ENCODE results near the gene NME7.

GRCh38 chr1:169236880-169237279, 130.7 kb downstream of the NME7 start:
- TF ChIP-seq, protein P1, sequence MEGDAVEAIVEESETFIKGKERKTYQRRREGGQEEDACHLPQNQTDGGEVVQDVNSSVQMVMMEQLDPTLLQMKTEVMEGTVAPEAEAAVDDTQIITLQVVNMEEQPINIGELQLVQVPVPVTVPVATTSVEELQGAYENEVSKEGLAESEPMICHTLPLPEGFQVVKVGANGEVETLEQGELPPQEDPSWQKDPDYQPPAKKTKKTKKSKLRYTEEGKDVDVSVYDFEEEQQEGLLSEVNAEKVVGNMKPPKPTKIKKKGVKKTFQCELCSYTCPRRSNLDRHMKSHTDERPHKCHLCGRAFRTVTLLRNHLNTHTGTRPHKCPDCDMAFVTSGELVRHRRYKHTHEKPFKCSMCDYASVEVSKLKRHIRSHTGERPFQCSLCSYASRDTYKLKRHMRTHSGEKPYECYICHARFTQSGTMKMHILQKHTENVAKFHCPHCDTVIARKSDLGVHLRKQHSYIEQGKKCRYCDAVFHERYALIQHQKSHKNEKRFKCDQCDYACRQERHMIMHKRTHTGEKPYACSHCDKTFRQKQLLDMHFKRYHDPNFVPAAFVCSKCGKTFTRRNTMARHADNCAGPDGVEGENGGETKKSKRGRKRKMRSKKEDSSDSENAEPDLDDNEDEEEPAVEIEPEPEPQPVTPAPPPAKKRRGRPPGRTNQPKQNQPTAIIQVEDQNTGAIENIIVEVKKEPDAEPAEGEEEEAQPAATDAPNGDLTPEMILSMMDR (IDR thresholded peaks at IDR 0.05) = no peak
- no peak for TF ChIP-seq GATA2 (CRISPR knock-in tag; IDR thresholded peaks at IDR 0.05)
- TF ChIP-seq, protein P2, sequence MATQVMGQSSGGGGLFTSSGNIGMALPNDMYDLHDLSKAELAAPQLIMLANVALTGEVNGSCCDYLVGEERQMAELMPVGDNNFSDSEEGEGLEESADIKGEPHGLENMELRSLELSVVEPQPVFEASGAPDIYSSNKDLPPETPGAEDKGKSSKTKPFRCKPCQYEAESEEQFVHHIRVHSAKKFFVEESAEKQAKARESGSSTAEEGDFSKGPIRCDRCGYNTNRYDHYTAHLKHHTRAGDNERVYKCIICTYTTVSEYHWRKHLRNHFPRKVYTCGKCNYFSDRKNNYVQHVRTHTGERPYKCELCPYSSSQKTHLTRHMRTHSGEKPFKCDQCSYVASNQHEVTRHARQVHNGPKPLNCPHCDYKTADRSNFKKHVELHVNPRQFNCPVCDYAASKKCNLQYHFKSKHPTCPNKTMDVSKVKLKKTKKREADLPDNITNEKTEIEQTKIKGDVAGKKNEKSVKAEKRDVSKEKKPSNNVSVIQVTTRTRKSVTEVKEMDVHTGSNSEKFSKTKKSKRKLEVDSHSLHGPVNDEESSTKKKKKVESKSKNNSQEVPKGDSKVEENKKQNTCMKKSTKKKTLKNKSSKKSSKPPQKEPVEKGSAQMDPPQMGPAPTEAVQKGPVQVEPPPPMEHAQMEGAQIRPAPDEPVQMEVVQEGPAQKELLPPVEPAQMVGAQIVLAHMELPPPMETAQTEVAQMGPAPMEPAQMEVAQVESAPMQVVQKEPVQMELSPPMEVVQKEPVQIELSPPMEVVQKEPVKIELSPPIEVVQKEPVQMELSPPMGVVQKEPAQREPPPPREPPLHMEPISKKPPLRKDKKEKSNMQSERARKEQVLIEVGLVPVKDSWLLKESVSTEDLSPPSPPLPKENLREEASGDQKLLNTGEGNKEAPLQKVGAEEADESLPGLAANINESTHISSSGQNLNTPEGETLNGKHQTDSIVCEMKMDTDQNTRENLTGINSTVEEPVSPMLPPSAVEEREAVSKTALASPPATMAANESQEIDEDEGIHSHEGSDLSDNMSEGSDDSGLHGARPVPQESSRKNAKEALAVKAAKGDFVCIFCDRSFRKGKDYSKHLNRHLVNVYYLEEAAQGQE (IDR thresholded peaks at IDR 0.05; ENCODE audit: low read depth, low read length) = no peak
- no peak for TF ChIP-seq FOSL2 (IDR thresholded peaks at IDR 0.05; ENCODE audit: borderline replicate concordance, low read depth)
- no peak for TF ChIP-seq POLR2AphosphoS5 (IDR thresholded peaks at IDR 0.05; ENCODE audit: low read depth, low read length)
- TF ChIP-seq RCOR1 (IDR thresholded peaks at IDR 0.05; ENCODE audit: low read length) = no peak
- no peak for TF ChIP-seq EP300 (IDR thresholded peaks at IDR 0.05; ENCODE audit: borderline replicate concordance in 1 of 2, low read depth in 1 of 2, low read length in 1 of 2)
- TF ChIP-seq RXRA (IDR thresholded peaks at IDR 0.05; ENCODE audit: borderline replicate concordance, low read depth) = no peak
- TF ChIP-seq RFX5 (IDR thresholded peaks at IDR 0.05; ENCODE audit: low read length) = no peak
- TF ChIP-seq, protein P3, sequence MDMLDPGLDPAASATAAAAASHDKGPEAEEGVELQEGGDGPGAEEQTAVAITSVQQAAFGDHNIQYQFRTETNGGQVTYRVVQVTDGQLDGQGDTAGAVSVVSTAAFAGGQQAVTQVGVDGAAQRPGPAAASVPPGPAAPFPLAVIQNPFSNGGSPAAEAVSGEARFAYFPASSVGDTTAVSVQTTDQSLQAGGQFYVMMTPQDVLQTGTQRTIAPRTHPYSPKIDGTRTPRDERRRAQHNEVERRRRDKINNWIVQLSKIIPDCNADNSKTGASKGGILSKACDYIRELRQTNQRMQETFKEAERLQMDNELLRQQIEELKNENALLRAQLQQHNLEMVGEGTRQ (IDR thresholded peaks at IDR 0.05; ENCODE audit: borderline replicate concordance, low read depth, low read length) = no peak
- TF ChIP-seq, protein P4, sequence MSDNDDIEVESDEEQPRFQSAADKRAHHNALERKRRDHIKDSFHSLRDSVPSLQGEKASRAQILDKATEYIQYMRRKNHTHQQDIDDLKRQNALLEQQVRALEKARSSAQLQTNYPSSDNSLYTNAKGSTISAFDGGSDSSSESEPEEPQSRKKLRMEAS (IDR thresholded peaks at IDR 0.05; ENCODE audit: low read depth) = no peak
- TF ChIP-seq TAF1 (IDR thresholded peaks at IDR 0.05; ENCODE audit: borderline replicate concordance, low read depth, low read length) = no peak

Data from SK-N-SH (cell line).